Activated T-helper 1 cell treated with anti-CD3 and anti-CD28 coated beads, Interleukin-12 subunit alpha, Interleukin-12 subunit beta, Interleukin-2, Interleukin-4 antibody, amounts not matched to agents 30 ng/mL and 10 ng/mL and 1 ng/mL, durations not matched to agents 14 hours and 24 hours and 36 hours (primary cell): ENCODE results near the gene IQCH. TPM values are rescaled to one million over a fixed set of nuclear protein-coding genes. Genes with fewer than 3 reads are reported as not detected.
"Not testable (repeated sequence)": the region's sequence is repeated elsewhere in the genome, so short reads cannot be mapped to it uniquely, and the experiment has no call there.

Source experiments
- DNase-seq: peaks from one replicate; pipeline ENCODE4 v3.0.0; 2021; ENCODE audit warnings: low spot score
- H3K27ac Mint-ChIP-seq: one replicate; pipeline ENCODE4 v1.8.0; 2021; ENCODE audit warnings: mild to moderate bottlenecking, mixed read lengths
- H3K27me3 Mint-ChIP-seq: one replicate; pipeline ENCODE4 v1.8.0; 2022; ENCODE audit warnings: mild to moderate bottlenecking, moderate library complexity, mixed read lengths; ENCODE audit not compliant: insufficient read depth
- H3K36me3 Mint-ChIP-seq: one replicate; pipeline ENCODE4 v1.8.0; 2021; ENCODE audit warnings: low read depth, mixed read lengths
- H3K4me1 Mint-ChIP-seq: one replicate; pipeline ENCODE4 v1.8.0; 2021; ENCODE audit warnings: low read depth, mixed read lengths
- H3K4me3 Mint-ChIP-seq: one replicate; pipeline ENCODE4 v1.8.0; 2021; ENCODE audit warnings: mild to moderate bottlenecking, moderate library complexity, mixed read lengths
- H3K9me3 Mint-ChIP-seq: one replicate; pipeline ENCODE4 v1.8.0; 2021; ENCODE audit warnings: mixed read lengths
- intact Hi-C: fragments of 100-400 bp; cut with micrococcal nuclease; formaldehyde crosslinking; loops from one replicate; pipeline ENCODE4 v1.15.1; 2024
- total RNA-seq: library from RNA; stranded (reverse); gene quantifications from 2 replicates; pipeline ENCODE4 v1.2.3, GENCODE V29; 2022

The IQCH gene
- total RNA-seq, 1 donor from 2014 or later, result 1.2 TPM

- peaks cover 15% of the 10 kb centered on the region for H3K27me3 Mint-ChIP-seq
- DNase-seq, result no peak
- intact Hi-C loops, result loop anchor here (10.0 kb wide), 3 partner anchors 272 to 802 kb away; partner anchors contain the start of genes C15orf61, PIAS1, RPL4 and ZWILCH
- peak overlapping the region; percentile 98 for H3K27ac Mint-ChIP-seq
- no peaks in the 10 kb centered on the region for H3K9me3 Mint-ChIP-seq
- H3K4me1 Mint-ChIP-seq, result peaks cover 41% of the 10 kb centered on the region
- H3K36me3 Mint-ChIP-seq, result peaks cover 11% of the 10 kb centered on the region
- H3K4me3 Mint-ChIP-seq, result peak overlapping the region; percentile 100
Measured at GRCh38 chr15:67253101-67253500, 1.5 kb upstream of the IQCH start.

- no peak for DNase-seq
- Mint-ChIP-seq H3K4me1 (peaks cover 38% of the 10 kb centered on the region), H3K36me3 (peaks cover 8% of the 10 kb centered on the region), H3K4me3 (peak overlapping the region; percentile 100), H3K27ac (peak overlapping the region; percentile 98), H3K27me3 (peaks cover 17% of the 10 kb centered on the region), H3K9me3 (no peaks in the 10 kb centered on the region)
- intact Hi-C loops, result loop anchor here (1.0 to 10.0 kb wide), 7 partner anchors 12 to 801 kb away; partner anchors contain the start of genes C15orf61, PIAS1, RPL4 and SMAD3
Measured at GRCh38 chr15:67253549-67254237, 893 bp upstream of the IQCH start.

GRCh38 chr15:67256051-67256450 is 1.5 kb downstream of the IQCH start:
- intact Hi-C loops, result loop anchor here (10.0 kb wide), 3 partner anchors 269 to 799 kb away; partner anchors contain the start of genes C15orf61, PIAS1, RPL4 and ZWILCH
- H3K27ac Mint-ChIP-seq, result peak overlapping the region; percentile 33
- peaks cover 33% of the 10 kb centered on the region for H3K4me1 Mint-ChIP-seq
- H3K4me3 Mint-ChIP-seq, result peak overlapping the region; percentile 100
- H3K9me3 Mint-ChIP-seq, result no peaks in the 10 kb centered on the region
- no peak for DNase-seq
- peaks cover 18% of the 10 kb centered on the region for H3K27me3 Mint-ChIP-seq
- peaks cover 5% of the 10 kb centered on the region for H3K36me3 Mint-ChIP-seq

GRCh38 chr15:67258412-67258811 is 3.8 kb downstream of the IQCH start:
- H3K4me3 Mint-ChIP-seq, H3K36me3 Mint-ChIP-seq, H3K27ac Mint-ChIP-seq, DNase-seq, H3K9me3 Mint-ChIP-seq: not testable (repeated sequence)
- intact Hi-C loops, result loop anchor here (10.0 kb wide), 3 partner anchors 266 to 796 kb away; partner anchors contain the start of genes C15orf61, PIAS1, RPL4 and ZWILCH
- peaks cover 12% of the 10 kb centered on the region for H3K4me1 Mint-ChIP-seq
- H3K27me3 Mint-ChIP-seq, result peaks cover 21% of the 10 kb centered on the region

GRCh38 chr15:67259379-67259778 is 4.8 kb downstream of the IQCH start:
- Mint-ChIP-seq H3K36me3 (no peaks in the 10 kb centered on the region), H3K27ac (no peak overlapping the region), H3K9me3 (no peaks in the 10 kb centered on the region), H3K4me1 (peaks cover 6% of the 10 kb centered on the region), H3K27me3 (peaks cover 22% of the 10 kb centered on the region), H3K4me3 (no peak overlapping the region)
- no peak for DNase-seq
- intact Hi-C loops, result loop anchor here (10.0 kb wide), 3 partner anchors 265 to 795 kb away; partner anchors contain the start of genes C15orf61, PIAS1, RPL4 and ZWILCH

- Mint-ChIP-seq H3K27ac (no peak overlapping the region), H3K4me1 (peaks cover 4% of the 10 kb centered on the region), H3K4me3 (no peak overlapping the region), H3K27me3 (peaks cover 20% of the 10 kb centered on the region), H3K36me3 (no peaks in the 10 kb centered on the region), H3K9me3 (no peaks in the 10 kb centered on the region)
- intact Hi-C loops, result loop anchor here (10.0 kb wide), 3 partner anchors 265 to 795 kb away; partner anchors contain the start of genes C15orf61, PIAS1, RPL4 and ZWILCH
- no peak for DNase-seq
Measured at GRCh38 chr15:67259806-67260205, 5.2 kb downstream of the IQCH start.

- H3K9me3 Mint-ChIP-seq, result no peaks in the 10 kb centered on the region
- H3K27me3 Mint-ChIP-seq, result peaks cover 10% of the 10 kb centered on the region
- no peak overlapping the region for H3K27ac Mint-ChIP-seq
- DNase-seq, result no peak
- intact Hi-C loops, result no loop called here
- H3K36me3 Mint-ChIP-seq, result no peaks in the 10 kb centered on the region
- no peak overlapping the region for H3K4me3 Mint-ChIP-seq
- peaks cover 10% of the 10 kb centered on the region for H3K4me1 Mint-ChIP-seq
Measured at GRCh38 chr15:67266870-67267269, 12.3 kb downstream of the IQCH start.

- DNase-seq, result no peak
- Mint-ChIP-seq H3K36me3 (no peaks in the 10 kb centered on the region), H3K27me3 (peaks cover 9% of the 10 kb centered on the region), H3K4me3 (no peak overlapping the region), H3K4me1 (peaks cover 10% of the 10 kb centered on the region), H3K9me3 (peaks cover 2% of the 10 kb centered on the region), H3K27ac (no peak overlapping the region)
- intact Hi-C loops, result no loop called here
Measured at GRCh38 chr15:67267440-67267839, 12.9 kb downstream of the IQCH start.

GRCh38 chr15:67267951-67268941 is 13.7 kb downstream of the IQCH start:
- intact Hi-C loops, result no loop called here
- Mint-ChIP-seq H3K4me3 (no peak overlapping the region), H3K36me3 (no peaks in the 10 kb centered on the region), H3K4me1 (peaks cover 10% of the 10 kb centered on the region), H3K27ac (no peak overlapping the region), H3K27me3 (peaks cover 9% of the 10 kb centered on the region), H3K9me3 (peaks cover 5% of the 10 kb centered on the region)
- no peak for DNase-seq

GRCh38 chr15:67274236-67274635 is 19.6 kb downstream of the IQCH start:
- Mint-ChIP-seq H3K4me1 (no peaks in the 10 kb centered on the region), H3K27me3 (peaks cover 27% of the 10 kb centered on the region)
- intact Hi-C loops, result no loop called here

GRCh38 chr15:67276666-67277065 is 22.1 kb downstream of the IQCH start:
- H3K9me3 Mint-ChIP-seq, result peaks cover 16% of the 10 kb centered on the region
- H3K4me3 Mint-ChIP-seq, result no peak overlapping the region
- peaks cover 23% of the 10 kb centered on the region for H3K27me3 Mint-ChIP-seq
- peaks cover 4% of the 10 kb centered on the region for H3K36me3 Mint-ChIP-seq
- H3K4me1 Mint-ChIP-seq, result no peaks in the 10 kb centered on the region
- DNase-seq, result no peak
- intact Hi-C loops, result no loop called here
- H3K27ac Mint-ChIP-seq, result no peak overlapping the region

More at GRCh38 chr15:67274236-67274635, 19.6 kb downstream of the IQCH start:
- H3K36me3 Mint-ChIP-seq, result peaks cover 4% of the 10 kb centered on the region
- no peak overlapping the region for H3K4me3 Mint-ChIP-seq
- DNase-seq, result no peak
- peaks cover 16% of the 10 kb centered on the region for H3K9me3 Mint-ChIP-seq
- no peak overlapping the region for H3K27ac Mint-ChIP-seq

- no peak for DNase-seq
- intact Hi-C loops, result no loop called here
- Mint-ChIP-seq H3K36me3 (no peaks in the 10 kb centered on the region), H3K27me3 (peaks cover 26% of the 10 kb centered on the region), H3K27ac (no peak overlapping the region), H3K4me3 (no peak overlapping the region), H3K4me1 (no peaks in the 10 kb centered on the region), H3K9me3 (no peaks in the 10 kb centered on the region)
Measured at GRCh38 chr15:67280217-67280616, 25.6 kb downstream of the IQCH start.
